ENCODE measurements around the gene KCNA2.

Gene KCNA2

DNA sequence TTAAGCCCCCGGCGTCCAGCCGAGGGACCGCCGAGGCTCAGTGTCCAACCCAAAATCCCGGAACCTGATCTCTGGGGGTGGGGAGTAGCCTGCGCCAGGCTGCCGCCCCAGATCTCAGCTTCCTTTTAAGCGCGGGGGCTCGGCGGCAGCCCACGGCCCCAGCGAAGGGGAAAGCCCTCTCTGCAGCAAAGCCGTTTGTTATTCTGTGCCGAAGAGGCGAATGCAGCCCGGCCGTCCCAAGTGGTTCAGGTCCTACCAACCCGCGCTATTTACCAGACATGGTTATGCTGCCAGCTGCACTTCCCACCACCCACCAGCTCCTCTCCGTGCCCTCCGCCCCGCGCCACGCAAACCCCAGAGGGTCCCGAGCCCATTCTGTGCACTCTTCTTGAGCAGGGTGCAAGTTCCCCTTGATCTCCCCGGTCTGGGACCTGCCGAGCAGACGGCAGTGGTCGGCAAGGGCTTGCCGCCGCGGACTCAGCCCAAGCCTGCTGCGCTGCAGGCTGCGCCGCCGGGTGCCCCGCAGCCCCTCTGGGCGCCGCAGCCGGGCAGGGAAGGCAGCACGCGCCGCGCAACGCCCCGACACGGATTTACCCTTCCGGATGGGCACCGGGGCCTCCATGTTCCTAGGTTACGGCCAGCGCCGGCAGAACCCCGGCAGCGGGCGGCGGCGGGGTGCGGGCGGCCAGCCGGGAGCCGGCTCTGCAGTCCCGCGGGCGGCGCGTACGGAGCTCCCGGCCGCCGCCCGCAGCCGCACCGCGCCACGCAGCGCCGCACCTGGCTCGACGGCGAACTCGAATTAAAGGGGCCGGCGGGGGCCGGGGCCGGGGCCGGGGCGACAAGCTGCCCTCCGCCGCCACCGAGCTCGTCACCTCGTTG, 738 bp upstream of the KCNA2 start:
- no peak overlapping the region for H2AFZ ChIP-seq (ENCODE audit: low read depth, low read length)
- H3K36me3 ChIP-seq (ENCODE audit: insufficient read depth, low read length), result no peaks in the 10 kb centered on the region
- no peak overlapping the region for H3K27ac ChIP-seq (ENCODE audit: low read length)
- no peaks in the 10 kb centered on the region; the same call in 1 of the 2 replicates for H4K20me1 ChIP-seq (ENCODE audit: insufficient read depth, low read length)
- no peak overlapping the region for H3K4me2 ChIP-seq (ENCODE audit: insufficient read depth, low read length)
- no peak overlapping the region for H3K4me3 ChIP-seq (ENCODE audit: low read depth in 1 of 2, low read length in 2 of 2)
- ATAC-seq (ENCODE audit: insufficient read depth, low read depth), result no peak
- no peaks in the 10 kb centered on the region for H3K4me1 ChIP-seq (ENCODE audit: insufficient read depth, low read length)
- no peak for DNase-seq
- H3K9ac ChIP-seq (ENCODE audit: low read depth, low read length), result no peak overlapping the region
- no peaks in the 10 kb centered on the region for H3K9me3 ChIP-seq (ENCODE audit: insufficient read depth, low read length, severe bottlenecking)
- H3K79me2 ChIP-seq (ENCODE audit: insufficient read depth, low read length), result no peaks in the 10 kb centered on the region
- no peak for TF ChIP-seq EZH2 (IDR thresholded peaks at IDR 0.05; ENCODE audit: borderline replicate concordance, low read depth, low read length, severe bottlenecking)
- TF ChIP-seq, protein P1, sequence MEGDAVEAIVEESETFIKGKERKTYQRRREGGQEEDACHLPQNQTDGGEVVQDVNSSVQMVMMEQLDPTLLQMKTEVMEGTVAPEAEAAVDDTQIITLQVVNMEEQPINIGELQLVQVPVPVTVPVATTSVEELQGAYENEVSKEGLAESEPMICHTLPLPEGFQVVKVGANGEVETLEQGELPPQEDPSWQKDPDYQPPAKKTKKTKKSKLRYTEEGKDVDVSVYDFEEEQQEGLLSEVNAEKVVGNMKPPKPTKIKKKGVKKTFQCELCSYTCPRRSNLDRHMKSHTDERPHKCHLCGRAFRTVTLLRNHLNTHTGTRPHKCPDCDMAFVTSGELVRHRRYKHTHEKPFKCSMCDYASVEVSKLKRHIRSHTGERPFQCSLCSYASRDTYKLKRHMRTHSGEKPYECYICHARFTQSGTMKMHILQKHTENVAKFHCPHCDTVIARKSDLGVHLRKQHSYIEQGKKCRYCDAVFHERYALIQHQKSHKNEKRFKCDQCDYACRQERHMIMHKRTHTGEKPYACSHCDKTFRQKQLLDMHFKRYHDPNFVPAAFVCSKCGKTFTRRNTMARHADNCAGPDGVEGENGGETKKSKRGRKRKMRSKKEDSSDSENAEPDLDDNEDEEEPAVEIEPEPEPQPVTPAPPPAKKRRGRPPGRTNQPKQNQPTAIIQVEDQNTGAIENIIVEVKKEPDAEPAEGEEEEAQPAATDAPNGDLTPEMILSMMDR (IDR thresholded peaks at IDR 0.05; ENCODE audit: borderline replicate concordance, extremely low read depth, low read length, poor library complexity, severe bottlenecking), result no peak
- H3K27me3 ChIP-seq (ENCODE audit: insufficient read depth, low read length, poor library complexity), result peaks cover 56% of the 10 kb centered on the region

DNA sequence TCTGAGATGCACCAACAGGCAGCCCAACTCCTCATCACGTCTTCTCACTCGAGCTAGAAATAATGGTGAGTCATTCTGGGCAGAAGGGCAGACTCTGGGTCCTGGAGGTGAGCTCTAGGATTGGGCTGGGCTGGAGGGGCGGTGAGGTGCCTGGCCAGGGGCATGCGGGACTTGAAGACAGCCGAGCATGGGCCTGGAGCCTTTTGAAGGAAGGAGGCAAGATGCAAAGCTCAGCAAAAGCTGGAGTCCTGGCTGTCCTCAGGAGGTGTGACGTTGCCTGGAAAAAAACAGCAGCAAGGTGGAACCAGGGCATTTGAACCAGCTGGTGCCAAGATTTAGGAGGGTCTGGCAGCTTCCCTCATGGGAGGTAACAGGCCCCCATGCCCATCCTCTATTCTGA, 712 bp downstream of the KCNA2 start:
- Histone ChIP-seq H3K79me2 (ENCODE audit: insufficient read depth, low read length) (no peaks in the 10 kb centered on the region), H3K9me3 (ENCODE audit: insufficient read depth, low read length, severe bottlenecking) (no peaks in the 10 kb centered on the region), H3K4me2 (ENCODE audit: insufficient read depth, low read length) (no peak overlapping the region), H3K27me3 (ENCODE audit: insufficient read depth, low read length, poor library complexity) (peaks cover 55% of the 10 kb centered on the region), H4K20me1 (ENCODE audit: insufficient read depth, low read length) (no peaks in the 10 kb centered on the region; the same call in 1 of the 2 replicates), H3K36me3 (ENCODE audit: insufficient read depth, low read length) (no peaks in the 10 kb centered on the region), H3K27ac (ENCODE audit: low read length) (no peak overlapping the region), H3K4me3 (ENCODE audit: low read depth in 1 of 2, low read length in 2 of 2) (no peak overlapping the region), H3K9ac (ENCODE audit: low read depth, low read length) (no peak overlapping the region), H2AFZ (ENCODE audit: low read depth, low read length) (no peak overlapping the region), H3K4me1 (ENCODE audit: insufficient read depth, low read length) (no peaks in the 10 kb centered on the region)
- ATAC-seq (ENCODE audit: insufficient read depth, low read depth) (no peak), DNase-seq (no peak)
- TF ChIP-seq, protein P1 (IDR thresholded peaks at IDR 0.05; ENCODE audit: borderline replicate concordance, extremely low read depth, low read length, poor library complexity, severe bottlenecking), result no peak
- no peak for TF ChIP-seq EZH2 (IDR thresholded peaks at IDR 0.05; ENCODE audit: borderline replicate concordance, low read depth, low read length, severe bottlenecking)

DNA sequence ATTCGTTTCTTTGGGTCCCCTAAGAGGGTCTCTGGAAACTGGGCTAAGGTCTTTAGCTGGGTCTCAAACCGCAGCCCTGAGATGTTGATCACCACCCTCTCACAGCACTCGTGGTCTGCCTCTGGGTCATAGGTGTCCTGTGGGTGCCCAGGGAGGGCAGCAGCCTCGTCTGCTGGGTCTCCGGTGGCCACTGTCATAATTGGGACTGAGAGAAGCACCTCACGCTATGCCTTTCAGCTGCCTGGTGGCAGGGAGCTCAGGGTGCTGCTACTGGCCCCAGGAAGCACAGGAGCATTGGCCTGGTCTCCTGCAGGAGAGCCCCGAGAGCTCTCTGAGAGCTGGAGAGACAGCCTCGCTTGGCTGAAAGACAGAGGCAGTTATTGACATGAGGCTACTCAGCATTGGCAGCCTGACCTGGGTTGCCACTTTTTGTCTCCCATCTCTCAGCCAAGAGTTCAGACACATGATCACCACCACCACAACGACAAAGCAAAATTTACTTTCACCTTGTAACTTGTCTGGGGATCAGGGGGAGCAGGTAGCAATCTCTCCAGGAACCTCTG, 1.5 kb downstream of the KCNA2 start:
- H3K9ac ChIP-seq (ENCODE audit: low read depth, low read length), result no peak overlapping the region
- H3K4me3 ChIP-seq (ENCODE audit: low read depth in 1 of 2, low read length in 2 of 2), result no peak overlapping the region
- no peak overlapping the region for H2AFZ ChIP-seq (ENCODE audit: low read depth, low read length)
- no peak for DNase-seq
- H3K27ac ChIP-seq (ENCODE audit: low read length), result no peak overlapping the region
- no peaks in the 10 kb centered on the region; the same call in 1 of the 2 replicates for H4K20me1 ChIP-seq (ENCODE audit: insufficient read depth, low read length)
- no peak for ATAC-seq (ENCODE audit: insufficient read depth, low read depth)
- H3K79me2 ChIP-seq (ENCODE audit: insufficient read depth, low read length), result no peaks in the 10 kb centered on the region
- H3K4me2 ChIP-seq (ENCODE audit: insufficient read depth, low read length), result no peak overlapping the region
- no peaks in the 10 kb centered on the region for H3K4me1 ChIP-seq (ENCODE audit: insufficient read depth, low read length)
- no peaks in the 10 kb centered on the region for H3K9me3 ChIP-seq (ENCODE audit: insufficient read depth, low read length, severe bottlenecking)
- H3K27me3 ChIP-seq (ENCODE audit: insufficient read depth, low read length, poor library complexity), result peaks cover 54% of the 10 kb centered on the region
- TF ChIP-seq EZH2 (IDR thresholded peaks at IDR 0.05; ENCODE audit: borderline replicate concordance, low read depth, low read length, severe bottlenecking), result no peak
- TF ChIP-seq, protein P1 (IDR thresholded peaks at IDR 0.05; ENCODE audit: borderline replicate concordance, extremely low read depth, low read length, poor library complexity, severe bottlenecking), result no peak
- H3K36me3 ChIP-seq (ENCODE audit: insufficient read depth, low read length), result no peaks in the 10 kb centered on the region

Measured in DND-41 (cell line).